Panc1 (cell line): ENCODE results near the gene GSTO2.

Experiments used
- CTCF ChIP-seq: fragments of 450-650 bp; IDR thresholded peaks from 2 replicates; pipeline ENCODE4 v1.5.1; 2017; ENCODE audit warnings: mild to moderate bottlenecking
- POLR2AphosphoS5 ChIP-seq: IDR thresholded peaks from 2 replicates; pipeline ENCODE4 v1.6.1; 2012; ENCODE audit warnings: mild to moderate bottlenecking, low read depth, low read length, moderate library complexity
- REST ChIP-seq, 2 experiments: IDR thresholded peaks; 2 replicates each; pipeline ENCODE4 v1.6.1; 2011 to 2012; ENCODE audit warnings: low read depth in 2 of 2, control low read depth in 1 of 2, low read length in 1 of 2, mild to moderate bottlenecking in 1 of 2, moderate library complexity in 1 of 2; ENCODE audit not compliant: insufficient read depth in 1 of 2

- TF ChIP-seq CTCF (peak; percentile 83), REST (IDR thresholded peaks at IDR 0.05; ENCODE audit: insufficient read depth in 1 of 2, low read depth in 2 of 2, low read length in 1 of 2) (no peak), POLR2AphosphoS5 (no peak)
Measured at GRCh38 chr10:104297697-104298660, 29.0 kb downstream of the GSTO2 start.
